Motor neuron (in vitro differentiated cells): ENCODE results near the gene SEMA6D. TPM values are rescaled to one million over a fixed set of nuclear protein-coding genes. Genes with fewer than 3 reads are reported as not detected.

Experiments used
- ATAC-seq, 8 experiments: fragments of 200-7000 bp; cut with Tn5 transposase; replicated peaks in 6 of 8; 2 replicates each; pipeline ENCODE4 v1.8.0; 2021; ENCODE audit warnings: mild to moderate bottlenecking in 8 of 8, moderate library complexity in 8 of 8
- H3K27ac ChIP-seq, 2 donors: fragments of 250-450 bp; sonication (Bioruptor Pico); 2 replicates each; pipeline ENCODE4 v1.9.0; 2021; ENCODE audit warnings: antibody characterized with exemption in 2 of 2, mild to moderate bottlenecking in 2 of 2, moderate library complexity in 1 of 2
- H3K4me1 ChIP-seq, 2 donors: fragments of 250-450 bp; sonication (Bioruptor Pico); replicated peaks in 1 of 2; 2 replicates each; pipeline ENCODE4 v1.6.1; 2021; ENCODE audit warnings: antibody characterized with exemption in 2 of 2, mild to moderate bottlenecking in 2 of 2, moderate library complexity in 1 of 2
- H3K4me3 ChIP-seq, 5 donors: fragments of 250-450 bp; sonication (Bioruptor Pico); 2 replicates each; pipeline ENCODE4 v1.9.0; 2021; ENCODE audit warnings: antibody characterized with exemption in 5 of 5, mild to moderate bottlenecking in 5 of 5, moderate library complexity in 4 of 5
- whole genome bisulfite sequencing, 10 experiments: fragments of 450-650 bp; shearing (Covaris generic); methylation state at CpG; one replicate each; pipeline ENCODE4 v1.0.0; 2022; 5-methylcytosine and 5-hydroxymethylcytosine counted together
- in situ Hi-C, 9 experiments: fragments of 400-800 bp; cut with MboI; loops; one replicate each; pipeline ENCODE4 v1.15.0; 2021; ENCODE audit warnings: low sequenced_read_pairs in 9 of 9, low pct_unique_long_range_greater_than_20kb in 2 of 9; ENCODE audit not compliant: unreplicated experiment in 9 of 9
- total RNA-seq, 8 experiments: library from RNA; unstranded; fragments of 300-600 nt; gene quantifications; 2 replicates each; pipeline versions ENCODE4 v1.2.3 to v1.2.4, GENCODE V29; 2022

Gene SEMA6D
- total RNA-seq, 8 experiments from 2014 or later: 27.5 to 322 (median 58.2) TPM

- WGBS, 10 experiments: 18 to 100% (median 76%) methylated on average over 1 to 2 of the region's 2 CpGs; no CpG with 5 or more reads in 2 of the 10 experiments
- in situ Hi-C loops: no loop called here
- H3K4me1 ChIP-seq: no peaks in the 10 kb centered on the region
- no peak overlapping the region for H3K27ac ChIP-seq
- H3K4me3 ChIP-seq: no peak overlapping the region
- ATAC-seq: no peak
These were observed 63.7 kb downstream of the SEMA6D start for GRCh38 chr15:47780971-47781370.

GRCh38 chr15:47781527-47781926, 64.2 kb downstream of the SEMA6D start:
- H3K4me1 ChIP-seq: no peaks in the 10 kb centered on the region
- no peak overlapping the region for H3K4me3 ChIP-seq
- no peak for ATAC-seq
- WGBS, 10 experiments: 21 to 100% (median 72%) methylated on average over 1 to 3 of the region's 3 CpGs
- no peak overlapping the region for H3K27ac ChIP-seq
- in situ Hi-C loops: no loop called here

GRCh38 chr15:47784820-47785219, 67.5 kb downstream of the SEMA6D start:
- in situ Hi-C loops: no loop called here
- H3K27ac ChIP-seq: no peak overlapping the region

GRCh38 chr15:47786371-47786770, 69.1 kb downstream of the SEMA6D start:
- ATAC-seq: no peak
- WGBS, 10 experiments: 59 to 100% (median 83%) methylated on average over 1 to 4 of the region's 4 CpGs; no CpG with 5 or more reads in 3 of the 10 experiments
- no peak overlapping the region for H3K27ac ChIP-seq
- no peak overlapping the region for H3K4me3 ChIP-seq
- H3K4me1 ChIP-seq: no peaks in the 10 kb centered on the region
- in situ Hi-C loops: no loop called here

More at GRCh38 chr15:47784820-47785219, 67.5 kb downstream of the SEMA6D start:
- Histone ChIP-seq H3K4me1 (no peaks in the 10 kb centered on the region), H3K4me3 (no peak overlapping the region)
- ATAC-seq: no peak

- ATAC-seq: no peak
- 67 to 80% methylated on average over 1 of the region's 1 CpG; no CpG with 5 or more reads in 8 of the 10 experiments for WGBS, 10 experiments
- in situ Hi-C loops: no loop called here
- Histone ChIP-seq H3K27ac (no peak overlapping the region), H3K4me3 (no peak overlapping the region), H3K4me1 (peaks cover 0 to 4% of the 10 kb centered on the region in 2 donors)
These were observed 70.6 kb downstream of the SEMA6D start for GRCh38 chr15:47787875-47788274.

GRCh38 chr15:47788685-47789084, 71.4 kb downstream of the SEMA6D start:
- H3K4me1 ChIP-seq: peaks cover 0 to 4% of the 10 kb centered on the region in 2 donors
- H3K4me3 ChIP-seq: no peak overlapping the region
- 0 to 96% (median 86%) methylated on average over 1 to 3 of the region's 3 CpGs; no CpG with 5 or more reads in 1 of the 10 experiments for WGBS, 10 experiments
- no peak overlapping the region for H3K27ac ChIP-seq
- ATAC-seq: no peak
- in situ Hi-C loops: no loop called here

- ATAC-seq: no peak
- WGBS, 10 experiments: 30 to 100% (median 73%) methylated on average over 1 of the region's 1 CpG; no CpG with 5 or more reads in 4 of the 10 experiments
- H3K4me3 ChIP-seq: no peak overlapping the region
- H3K27ac ChIP-seq: no peak overlapping the region
- in situ Hi-C loops: no loop called here
- peaks cover 0 to 4% of the 10 kb centered on the region in 2 donors for H3K4me1 ChIP-seq
These were observed 73.9 kb downstream of the SEMA6D start for GRCh38 chr15:47791161-47791560.

- in situ Hi-C loops: no loop called here
- 7 to 73% (median 37%) methylated on average over 1 to 2 of the region's 2 CpGs; no CpG with 5 or more reads in 4 of the 10 experiments for WGBS, 10 experiments
- ATAC-seq: no peak
- Histone ChIP-seq H3K4me1 (peaks cover 0 to 4% of the 10 kb centered on the region in 2 donors), H3K27ac (no peak overlapping the region), H3K4me3 (no peak overlapping the region)
These were observed 74.9 kb downstream of the SEMA6D start for GRCh38 chr15:47792231-47792630.

GRCh38 chr15:47794252-47794914, 77.1 kb downstream of the SEMA6D start:
- 40 to 100% (median 79%) methylated on average over 1 to 3 of the region's 3 CpGs; no CpG with 5 or more reads in 3 of the 10 experiments for WGBS, 10 experiments

GRCh38 chr15:47795864-47796263, 78.6 kb downstream of the SEMA6D start:
- Histone ChIP-seq H3K4me3 (no peak overlapping the region), H3K27ac (no peak overlapping the region), H3K4me1 (peaks cover 0 to 4% of the 10 kb centered on the region in 2 donors)
- 20 to 94% (median 86%) methylated on average over 1 to 3 of the region's 3 CpGs; no CpG with 5 or more reads in 1 of the 10 experiments for WGBS, 10 experiments
- in situ Hi-C loops: no loop called here
- no peak for ATAC-seq

More at GRCh38 chr15:47794252-47794914, 77.1 kb downstream of the SEMA6D start:
- no peak overlapping the region for H3K27ac ChIP-seq
- in situ Hi-C loops: no loop called here
- ATAC-seq: no peak
- H3K4me3 ChIP-seq: no peak overlapping the region
- peaks cover 0 to 4% of the 10 kb centered on the region in 2 donors for H3K4me1 ChIP-seq

- in situ Hi-C loops: no loop called here
- no peak overlapping the region for H3K4me3 ChIP-seq
- peaks cover 0 to 4% of the 10 kb centered on the region in 2 donors for H3K4me1 ChIP-seq
- no peak for ATAC-seq
- no peak overlapping the region for H3K27ac ChIP-seq
- WGBS, 10 experiments: 0 to 100% (median 68%) methylated on average over 1 to 3 of the region's 3 CpGs; no CpG with 5 or more reads in 6 of the 10 experiments
These were observed 79.0 kb downstream of the SEMA6D start for GRCh38 chr15:47796339-47796738.

GRCh38 chr15:47796830-47797229, 79.5 kb downstream of the SEMA6D start:
- in situ Hi-C loops: no loop called here
- H3K4me1 ChIP-seq: peaks cover 0 to 4% of the 10 kb centered on the region in 2 donors
- no peak for ATAC-seq
- H3K27ac ChIP-seq: no peak overlapping the region
- WGBS, 10 experiments: 31 to 100% (median 78%) methylated on average over 1 to 3 of the region's 3 CpGs; no CpG with 5 or more reads in 2 of the 10 experiments
- no peak overlapping the region for H3K4me3 ChIP-seq

- Histone ChIP-seq H3K27ac (no peak overlapping the region), H3K4me1 (peaks cover 0 to 5% of the 10 kb centered on the region in 2 donors), H3K4me3 (no peak overlapping the region)
- no peak for ATAC-seq
- in situ Hi-C loops: no loop called here
- 57 to 100% (median 100%) methylated on average over 1 to 2 of the region's 3 CpGs; no CpG with 5 or more reads in 3 of the 10 experiments for WGBS, 10 experiments
These were observed 84.2 kb downstream of the SEMA6D start for GRCh38 chr15:47801522-47801921.

GRCh38 chr15:47802216-47802615, 84.9 kb downstream of the SEMA6D start:
- H3K27ac ChIP-seq: no peak overlapping the region
- H3K4me1 ChIP-seq: peaks cover 0 to 7% of the 10 kb centered on the region in 2 donors
- in situ Hi-C loops: no loop called here
- H3K4me3 ChIP-seq: no peak overlapping the region
- ATAC-seq: no peak
